Measurements from ENCODE around the gene RASGEF1B. TPM values are rescaled to one million over a fixed set of nuclear protein-coding genes. Genes with fewer than 3 reads are reported as not detected.

RASGEF1B gene
- total RNA-seq, 1 donor from 2014 or later: 1.0 TPM

GRCh38 chr4:81426770-81427289, 44.9 kb downstream of the RASGEF1B start:
- TF ChIP-seq CTCF (conservative IDR thresholded peaks at IDR 0.05; ENCODE audit: low read depth, low read length): no peak
- DNase-seq (ENCODE audit: low read depth): no peak
- no peak overlapping the region for H3K4me3 ChIP-seq (ENCODE audit: low read depth, low read length)

- no peak for TF ChIP-seq CTCF (conservative IDR thresholded peaks at IDR 0.05; ENCODE audit: low read depth, low read length)
- no peak for DNase-seq (ENCODE audit: low read depth)
- no peak overlapping the region for H3K4me3 ChIP-seq (ENCODE audit: low read depth, low read length)
These were observed 46.6 kb downstream of the RASGEF1B start for GRCh38 chr4:81424816-81425755.

GRCh38 chr4:81424336-81424735, 47.4 kb downstream of the RASGEF1B start:
- DNase-seq (ENCODE audit: low read depth): no peak

GRCh38 chr4:81422595-81422994, 49.1 kb downstream of the RASGEF1B start:
- no peak overlapping the region for H3K4me3 ChIP-seq (ENCODE audit: low read depth, low read length)
- no peak for TF ChIP-seq CTCF (conservative IDR thresholded peaks at IDR 0.05; ENCODE audit: low read depth, low read length)
- DNase-seq (ENCODE audit: low read depth): no peak

More at GRCh38 chr4:81424336-81424735, 47.4 kb downstream of the RASGEF1B start:
- TF ChIP-seq CTCF (conservative IDR thresholded peaks at IDR 0.05; ENCODE audit: low read depth, low read length): no peak
- no peak overlapping the region for H3K4me3 ChIP-seq (ENCODE audit: low read depth, low read length)

GRCh38 chr4:81421346-81422218, 50.1 kb downstream of the RASGEF1B start:
- TF ChIP-seq CTCF (conservative IDR thresholded peaks at IDR 0.05; ENCODE audit: low read depth, low read length): no peak
- no peak overlapping the region for H3K4me3 ChIP-seq (ENCODE audit: low read depth, low read length)
- DNase-seq (ENCODE audit: low read depth): no peak

- no peak for DNase-seq (ENCODE audit: low read depth)
- no peak overlapping the region for H3K4me3 ChIP-seq (ENCODE audit: low read depth, low read length)
- no peak for TF ChIP-seq CTCF (conservative IDR thresholded peaks at IDR 0.05; ENCODE audit: low read depth, low read length)
These were observed 53.1 kb downstream of the RASGEF1B start for GRCh38 chr4:81418572-81418971.

Data from epithelial cell of proximal tubule (primary cell).